HG03135 (cell line): Measurements from ENCODE around the gene RFNG.

Experiments
- ATAC-seq: cut with Tn5 transposase; IDR thresholded peaks from one replicate; pipeline ENCODE4 v1.9.1; 2021; ENCODE audit warnings: mild to moderate bottlenecking, moderate library complexity; ENCODE audit not compliant: unreplicated experiment

RFNG gene

GRCh38 chr17:82029990-82030469, 21.6 kb downstream of the RFNG start:
- no peak for ATAC-seq

GRCh38 chr17:82029391-82029790, 22.2 kb downstream of the RFNG start:
- ATAC-seq, result no peak

- no peak for ATAC-seq
These were observed 22.6 kb downstream of the RFNG start for GRCh38 chr17:82028966-82029365.

GRCh38 chr17:82028246-82028645, 23.4 kb downstream of the RFNG start:
- ATAC-seq, result no peak

GRCh38 chr17:82025401-82026107, 26.1 kb downstream of the RFNG start:
- no peak for ATAC-seq

- ATAC-seq, result no peak
These were observed 26.8 kb downstream of the RFNG start for GRCh38 chr17:82024859-82025258.

- ATAC-seq, result peak; percentile 0
These were observed 28.0 kb downstream of the RFNG start for GRCh38 chr17:82023447-82024241.

GRCh38 chr17:82022981-82023446, 28.6 kb downstream of the RFNG start, which contains the start of gene LRRC45:
Gene LRRC45 (plus strand): TSS chr17:82023305. CDS start chr17:82023644, 339 bp downstream.
- peak; percentile 82 for ATAC-seq

- peak; percentile 1 for ATAC-seq
These were observed 29.2 kb downstream of the RFNG start, which contains the start of gene CENPX for GRCh38 chr17:82022310-82022980. Gene CENPX (minus strand): TSS chr17:82022878. CDS start chr17:82022861, 17 bp downstream.

- peak; percentile 0 for ATAC-seq
These were observed 29.7 kb downstream of the RFNG start for GRCh38 chr17:82021900-82022309.

GRCh38 chr17:82021107-82021899, 30.3 kb downstream of the RFNG start:
- no peak for ATAC-seq

GRCh38 chr17:82020572-82021106, 31.0 kb downstream of the RFNG start:
- no peak for ATAC-seq

- ATAC-seq, result no peak
These were observed 31.7 kb downstream of the RFNG start for GRCh38 chr17:82019690-82020571.

GRCh38 chr17:82018989-82019689, 32.5 kb downstream of the RFNG start:
- ATAC-seq, result no peak

GRCh38 chr17:82018152-82018988, 33.2 kb downstream of the RFNG start:
- no peak for ATAC-seq

- no peak for ATAC-seq
These were observed 33.9 kb downstream of the RFNG start for GRCh38 chr17:82017612-82018151.

- no peak for ATAC-seq
These were observed 34.6 kb downstream of the RFNG start for GRCh38 chr17:82016875-82017459.
